BLaER1 (cell line): ENCODE results near the gene B3GNT4.

ENCODE experiments used
- H3K27ac ChIP-seq: shearing (Covaris generic); formaldehyde crosslinking; 2 replicates; pipeline ENCODE4 v1.8.1; 2022
- H3K27me3 ChIP-seq: shearing (Covaris generic); formaldehyde crosslinking; 2 replicates; pipeline ENCODE4 v1.8.1; 2022
- H3K36me3 ChIP-seq: shearing (Covaris generic); formaldehyde crosslinking; 2 replicates; pipeline ENCODE4 v1.8.1; 2022
- H3K4me1 ChIP-seq: shearing (Covaris generic); formaldehyde crosslinking; 2 replicates; pipeline ENCODE4 v1.8.1; 2022
- H3K4me2 ChIP-seq: shearing (Covaris generic); formaldehyde crosslinking; 2 replicates; pipeline ENCODE4 v1.8.1; 2022
- H3K4me3 ChIP-seq: shearing (Covaris generic); formaldehyde crosslinking; 2 replicates; pipeline ENCODE4 v1.8.1; 2022
- H3K9ac ChIP-seq: shearing (Covaris generic); formaldehyde crosslinking; 2 replicates; pipeline ENCODE4 v1.8.1; 2022
- H3K9me3 ChIP-seq: shearing (Covaris generic); formaldehyde crosslinking; 2 replicates; pipeline ENCODE4 v1.8.1; 2022
- H4K20me1 ChIP-seq: shearing (Covaris generic); formaldehyde crosslinking; 2 replicates; pipeline ENCODE4 v1.8.1; 2022
- Cebpa-rat ChIP-seq: shearing (Covaris generic); IDR thresholded peaks from 2 replicates; pipeline ENCODE4 v1.8.1; 2022

B3GNT4 gene

GRCh38 chr12:122208073-122208820, 4.7 kb downstream of the B3GNT4 start:
- Histone ChIP-seq H3K4me2 (no peak overlapping the region), H3K9ac (no peak overlapping the region), H3K4me3 (no peak overlapping the region), H3K4me1 (peaks cover 13% of the 10 kb centered on the region), H4K20me1 (peaks cover 67% of the 10 kb centered on the region), H3K27me3 (peaks cover 45% of the 10 kb centered on the region), H3K36me3 (peaks cover 76% of the 10 kb centered on the region), H3K27ac (no peak overlapping the region), H3K9me3 (no peaks in the 10 kb centered on the region)
- no peak for TF ChIP-seq Cebpa-rat

DNA sequence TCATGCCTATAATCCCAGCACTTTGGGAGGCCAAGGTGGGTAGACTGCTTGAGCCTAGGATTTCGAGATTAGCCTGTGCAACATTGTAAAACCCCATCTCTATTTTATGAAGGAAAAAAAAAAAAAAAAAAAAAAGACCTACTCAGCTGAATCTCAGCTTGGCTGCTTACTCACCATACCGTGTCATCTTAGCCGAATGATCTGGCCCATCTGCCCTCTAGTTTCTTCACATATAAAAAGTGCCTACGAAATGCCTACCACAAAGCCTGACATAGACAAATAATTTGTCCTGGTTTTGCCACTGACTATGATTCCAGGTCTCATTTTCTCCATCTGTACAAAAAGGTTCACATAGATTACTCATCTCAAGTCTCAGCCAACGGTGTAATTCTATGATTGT, 12.3 kb downstream of the B3GNT4 start:
- no peaks in the 10 kb centered on the region for H3K9me3 ChIP-seq
- H3K27me3 ChIP-seq: no peaks in the 10 kb centered on the region
- no peak overlapping the region for H3K27ac ChIP-seq
- H3K36me3 ChIP-seq: peaks cover 99% of the 10 kb centered on the region
- H3K4me3 ChIP-seq: no peak overlapping the region
- no peak for TF ChIP-seq Cebpa-rat
- peaks cover 60% of the 10 kb centered on the region for H4K20me1 ChIP-seq
- no peak overlapping the region for H3K4me2 ChIP-seq
- no peaks in the 10 kb centered on the region for H3K4me1 ChIP-seq
- H3K9ac ChIP-seq: no peak overlapping the region

DNA sequence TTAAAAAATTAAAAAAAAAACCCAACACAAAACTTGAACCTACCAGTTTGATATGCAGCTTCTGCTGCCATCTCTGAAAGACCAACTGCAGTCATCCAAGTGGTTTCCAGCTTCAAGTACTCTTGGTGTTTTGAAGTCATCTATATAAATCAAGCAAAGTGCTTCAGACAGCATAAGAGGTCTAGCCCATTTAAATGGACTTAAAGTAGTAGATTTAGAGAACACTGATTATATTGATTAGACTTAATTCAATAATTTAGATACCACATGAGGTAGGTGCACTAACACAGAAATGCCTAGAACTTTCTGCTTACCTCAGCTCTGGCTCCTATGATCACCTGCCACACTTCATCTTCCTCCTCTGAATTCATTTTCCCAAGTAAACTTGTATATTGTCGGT, 12.9 kb downstream of the B3GNT4 start:
- Histone ChIP-seq H3K9ac (no peak overlapping the region), H3K36me3 (peaks cover 99% of the 10 kb centered on the region), H3K4me3 (no peak overlapping the region), H4K20me1 (peaks cover 67% of the 10 kb centered on the region), H3K4me1 (no peaks in the 10 kb centered on the region), H3K4me2 (no peak overlapping the region), H3K9me3 (no peaks in the 10 kb centered on the region), H3K27ac (no peak overlapping the region), H3K27me3 (no peaks in the 10 kb centered on the region)
- TF ChIP-seq Cebpa-rat: no peak

DNA sequence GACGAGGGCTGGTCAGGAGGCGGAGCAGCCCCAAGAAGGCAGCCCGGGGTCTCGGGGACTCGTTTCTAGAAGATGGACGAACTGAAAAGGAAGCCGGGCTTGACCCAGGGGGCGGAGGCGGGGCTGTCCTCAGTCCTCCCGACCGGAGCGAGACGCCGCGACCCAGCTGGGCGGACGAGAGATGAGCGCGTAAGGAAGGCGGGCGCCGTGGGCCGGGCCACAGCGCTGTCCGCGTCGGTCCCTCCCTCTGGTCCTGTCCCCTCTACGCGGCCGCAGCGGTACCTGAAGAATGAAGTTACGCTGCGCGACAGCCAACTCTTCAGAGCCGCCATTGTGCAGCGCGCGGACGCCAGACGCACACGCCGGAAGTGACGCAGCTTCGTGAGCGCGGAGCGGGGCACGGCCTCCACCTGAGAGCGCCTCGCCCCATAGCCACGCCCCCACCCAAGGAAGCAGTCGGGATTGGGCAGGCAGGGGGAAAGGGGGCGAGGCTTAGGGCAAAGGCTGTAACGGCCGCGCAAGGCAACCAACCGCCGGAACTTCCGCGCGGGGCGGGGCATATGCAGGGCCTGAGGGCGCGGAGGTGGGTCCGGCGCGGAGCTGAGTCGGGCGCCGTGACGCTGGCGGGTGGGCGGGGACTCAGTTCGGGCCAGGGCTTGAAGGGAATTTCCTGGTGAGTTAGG, 22.3 kb downstream of the B3GNT4 start, which contains the start of gene DIABLO:
TSS of gene DIABLO (minus strand) at position 370 of the 683 bp plus-strand sequence. CDS start at position 332, 38 bp downstream.
- Histone ChIP-seq H3K4me2 (peak within 1 kb of the TSS; percentile 98), H3K9ac (peak within 1 kb of the TSS; percentile 94), H3K4me3 (peak within 1 kb of the TSS; percentile 91), H3K36me3 (peaks cover 45% of the 10 kb centered on the region), H3K27ac (peak within 1 kb of the TSS; percentile 94), H3K27me3 (no peaks in the 10 kb centered on the region), H3K4me1 (peaks cover 47% of the 10 kb centered on the region), H4K20me1 (peaks cover 59% of the 10 kb centered on the region), H3K9me3 (no peaks in the 10 kb centered on the region)
- no peak for TF ChIP-seq Cebpa-rat

DNA sequence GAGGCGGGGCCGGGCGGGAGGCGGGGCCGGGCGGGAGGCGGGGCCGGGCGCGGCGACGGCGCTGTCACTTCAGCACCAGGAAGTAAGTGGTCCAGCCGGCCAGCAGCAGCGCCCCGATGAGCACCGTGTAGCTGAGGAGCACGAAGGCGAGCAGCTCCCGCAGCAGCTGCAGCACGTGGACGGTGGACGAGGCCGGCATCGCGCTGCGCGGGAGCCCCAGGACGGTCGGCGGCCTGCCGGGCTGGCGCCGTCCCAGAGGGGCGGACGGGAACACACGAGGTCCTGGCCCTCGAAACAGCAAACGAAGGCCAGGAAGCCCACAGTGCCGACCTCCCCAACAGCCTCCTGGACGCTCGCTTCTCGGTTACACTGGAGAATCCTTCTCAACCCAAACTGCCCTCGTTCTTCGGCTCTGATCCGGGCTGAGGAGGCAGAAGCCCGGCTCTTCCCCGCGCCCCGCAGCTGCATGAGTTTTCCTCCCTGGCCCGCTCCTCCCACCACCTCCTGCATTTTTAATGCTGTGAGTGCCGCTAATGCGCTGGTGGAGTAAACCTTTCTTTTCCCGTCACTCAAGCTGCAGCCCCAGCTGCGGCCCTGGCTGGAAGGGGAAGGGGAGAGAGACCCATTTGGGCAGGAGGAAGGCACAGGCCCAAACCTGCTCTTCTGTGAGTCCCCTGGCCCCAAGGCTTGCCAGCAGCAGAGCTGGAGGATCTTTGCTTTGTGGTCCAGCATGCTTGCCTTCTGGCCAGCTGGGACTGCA, 23.0 kb downstream of the B3GNT4 start:
- Histone ChIP-seq H3K4me3 (peak overlapping the region; percentile 66), H4K20me1 (peaks cover 52% of the 10 kb centered on the region), H3K4me2 (peak overlapping the region; percentile 98), H3K4me1 (peaks cover 47% of the 10 kb centered on the region), H3K27me3 (no peaks in the 10 kb centered on the region), H3K27ac (no peak overlapping the region), H3K9ac (no peak overlapping the region), H3K9me3 (no peaks in the 10 kb centered on the region), H3K36me3 (peaks cover 45% of the 10 kb centered on the region)
- no peak for TF ChIP-seq Cebpa-rat

DNA sequence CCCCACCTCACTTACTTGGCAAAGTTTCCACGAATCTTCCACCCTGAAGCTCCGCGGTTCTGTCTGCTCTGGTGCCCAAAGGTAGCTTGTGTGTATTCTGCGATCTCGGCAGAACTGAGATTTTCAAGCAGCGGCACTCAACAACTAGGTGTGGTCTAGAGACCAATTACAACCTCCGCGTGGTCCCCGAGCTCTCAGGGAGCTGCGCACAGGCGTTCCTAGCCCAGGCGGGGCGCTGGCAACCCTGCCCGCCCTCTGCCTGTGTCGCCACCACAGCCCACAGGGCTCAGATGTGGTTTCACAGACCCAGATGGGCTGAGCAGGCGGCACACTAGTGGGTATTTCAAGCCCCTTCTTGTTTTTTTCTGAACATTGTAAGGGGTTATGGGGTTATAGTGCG, 23.8 kb downstream of the B3GNT4 start:
- Histone ChIP-seq H3K4me3 (peak overlapping the region; percentile 66), H3K27me3 (no peaks in the 10 kb centered on the region), H4K20me1 (peaks cover 44% of the 10 kb centered on the region), H3K27ac (no peak overlapping the region), H3K36me3 (peaks cover 45% of the 10 kb centered on the region), H3K9me3 (no peaks in the 10 kb centered on the region), H3K4me2 (peak overlapping the region; percentile 98), H3K4me1 (peaks cover 47% of the 10 kb centered on the region), H3K9ac (peak overlapping the region; percentile 53; the same call in 1 of the 2 replicates)
- no peak; the same call in 1 of the 2 replicates for TF ChIP-seq Cebpa-rat

GRCh38 chr12:122228092-122228491, 24.6 kb downstream of the B3GNT4 start:
- peak overlapping the region; percentile 98 for H3K4me2 ChIP-seq
- TF ChIP-seq Cebpa-rat: no peak
- no peaks in the 10 kb centered on the region for H3K9me3 ChIP-seq
- peaks cover 36% of the 10 kb centered on the region for H4K20me1 ChIP-seq
- H3K4me1 ChIP-seq: peaks cover 47% of the 10 kb centered on the region
- H3K36me3 ChIP-seq: peaks cover 44% of the 10 kb centered on the region
- no peaks in the 10 kb centered on the region for H3K27me3 ChIP-seq
- H3K9ac ChIP-seq: peak overlapping the region; percentile 53
- H3K27ac ChIP-seq: 0 out of 2 replicates have a peak overlapping the region, but pooled peaks have one; percentile 2
- peak overlapping the region; percentile 66 for H3K4me3 ChIP-seq

DNA sequence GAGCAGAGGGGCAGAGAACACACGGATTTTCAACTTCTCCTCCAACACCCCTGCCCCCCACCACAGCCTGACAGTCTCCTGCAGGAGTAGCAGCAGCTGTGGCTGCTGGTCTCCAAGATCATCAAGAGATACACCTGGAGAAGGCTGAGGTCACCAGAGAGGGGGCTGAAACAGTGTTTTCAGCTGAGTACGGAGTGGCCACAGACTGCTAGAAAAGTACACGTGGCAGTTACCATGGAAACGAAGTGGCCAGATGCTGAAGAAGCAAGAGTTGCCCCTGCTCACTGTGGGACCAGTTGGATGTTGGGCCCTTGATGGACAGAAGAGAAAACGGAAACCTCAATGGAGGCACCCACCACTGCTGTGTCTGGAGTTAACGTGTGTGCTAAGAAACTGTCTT, 27.3 kb downstream of the B3GNT4 start:
- Histone ChIP-seq H4K20me1 (peaks cover 10% of the 10 kb centered on the region), H3K9ac (no peak overlapping the region), H3K27me3 (no peaks in the 10 kb centered on the region), H3K4me1 (peaks cover 28% of the 10 kb centered on the region), H3K36me3 (peaks cover 56% of the 10 kb centered on the region), H3K4me3 (no peak overlapping the region), H3K4me2 (no peak overlapping the region), H3K9me3 (no peaks in the 10 kb centered on the region), H3K27ac (no peak overlapping the region)
- no peak for TF ChIP-seq Cebpa-rat

GRCh38 chr12:122232691-122233090, 29.2 kb downstream of the B3GNT4 start:
- H3K4me2 ChIP-seq: no peak overlapping the region
- H3K4me3 ChIP-seq: no peak overlapping the region
- peaks cover 65% of the 10 kb centered on the region for H3K36me3 ChIP-seq
- H3K4me1 ChIP-seq: peaks cover 15% of the 10 kb centered on the region
- H3K9ac ChIP-seq: no peak overlapping the region
- no peak for TF ChIP-seq Cebpa-rat
- no peak overlapping the region for H3K27ac ChIP-seq
- H4K20me1 ChIP-seq: no peaks in the 10 kb centered on the region
- H3K27me3 ChIP-seq: no peaks in the 10 kb centered on the region
- H3K9me3 ChIP-seq: no peaks in the 10 kb centered on the region
